WTC11 (cell line): ENCODE data around the gene F2R. TPM values are rescaled to one million over a fixed set of nuclear protein-coding genes. Genes with fewer than 3 reads are reported as not detected.

Experiments
- ATAC-seq: fragments of 200-7000 bp; cut with Tn5 transposase; 2 replicates; pipeline ENCODE4 v1.10.0; 2021; ENCODE audit warnings: mild to moderate bottlenecking, moderate library complexity
- CTCF ChIA-PET: fragments of 300-600 bp; sonication (Branson Sonifier 250); formaldehyde crosslinking; loops from one replicate; lab custom pipeline; 2021; ENCODE audit warnings: antibody characterized with exemption; lab: Charles Lee
- POLR2A ChIA-PET: fragments of 350-600 bp; sonication (Branson Sonifier 250); formaldehyde crosslinking; loops from one replicate; lab custom pipeline; 2021; ENCODE audit warnings: antibody characterized with exemption; lab: Charles Lee
- DNase-seq: peaks from one replicate; pipeline ENCODE4 v3.0.0; 2021; ENCODE audit warnings: low spot score
- H3K27ac Mint-ChIP-seq: 2 replicates; pipeline ENCODE4 v1.8.0; 2021; ENCODE audit warnings: mixed read lengths
- H3K27me3 Mint-ChIP-seq: 2 replicates; pipeline ENCODE4 v1.8.0; 2021; ENCODE audit warnings: low read depth, mild to moderate bottlenecking, moderate library complexity, mixed read lengths
- H3K36me3 Mint-ChIP-seq: 2 replicates; pipeline ENCODE4 v1.8.0; 2021; ENCODE audit warnings: mixed read lengths
- H3K4me1 Mint-ChIP-seq: 2 replicates; pipeline ENCODE4 v1.8.0; 2022; ENCODE audit warnings: mixed read lengths
- H3K4me3 Mint-ChIP-seq: 2 replicates; pipeline ENCODE4 v1.8.0; 2021; ENCODE audit warnings: mild to moderate bottlenecking, moderate library complexity, mixed read lengths
- H3K9me3 Mint-ChIP-seq: 2 replicates; pipeline ENCODE4 v1.8.0; 2021; ENCODE audit warnings: mixed read lengths
- ARID4B ChIP-seq: sonication (generic); formaldehyde crosslinking; IDR thresholded peaks from 2 replicates; pipeline ENCODE4 v1.8.0; 2023; ENCODE audit warnings: missing genetic modification reagents, mild to moderate bottlenecking, borderline replicate concordance
- ATF2 ChIP-seq: sonication (generic); formaldehyde crosslinking; IDR thresholded peaks from 2 replicates; pipeline ENCODE4 v1.8.1; 2022; ENCODE audit warnings: low read depth, missing genetic modification reagents, borderline replicate concordance
- CTCF ChIP-seq: fragments of 200-600 bp; IDR thresholded peaks from 2 replicates; pipeline ENCODE4 v1.8.0; 2022; ENCODE audit warnings: antibody characterized with exemption
- E2F4 ChIP-seq: sonication (generic); formaldehyde crosslinking; IDR thresholded peaks from 2 replicates; pipeline ENCODE4 v1.8.1; 2022; ENCODE audit warnings: low read depth, mild to moderate bottlenecking, moderate library complexity, missing genetic modification reagents, borderline replicate concordance
- ETV6 ChIP-seq: sonication (generic); formaldehyde crosslinking; IDR thresholded peaks from 2 replicates; pipeline ENCODE4 v1.8.1; 2022; ENCODE audit warnings: mild to moderate bottlenecking, missing genetic modification reagents
- JAZF1 ChIP-seq: fragments of 250-450 bp; sonication (Bioruptor Pico); IDR thresholded peaks from 2 replicates; pipeline ENCODE4 v1.9.0; 2021; ENCODE audit warnings: moderate library complexity, mild to moderate bottlenecking, inconsistent platforms
- MLX ChIP-seq: sonication (generic); formaldehyde crosslinking; IDR thresholded peaks from 2 replicates; pipeline ENCODE4 v1.8.1; 2023; ENCODE audit warnings: mild to moderate bottlenecking, missing genetic modification reagents, moderate library complexity
- MXD4 ChIP-seq: fragments of 250-450 bp; sonication (Bioruptor Pico); IDR thresholded peaks from 2 replicates; pipeline ENCODE4 v1.8.0; 2021; ENCODE audit warnings: mild to moderate bottlenecking, moderate library complexity, borderline replicate concordance
- MYBL2 ChIP-seq: sonication (generic); formaldehyde crosslinking; IDR thresholded peaks from 2 replicates; pipeline ENCODE4 v1.8.1; 2023; ENCODE audit warnings: mild to moderate bottlenecking, moderate library complexity, missing genetic modification reagents
- NFE2L1 ChIP-seq: sonication (generic); formaldehyde crosslinking; IDR thresholded peaks from 2 replicates; pipeline ENCODE4 v1.8.1; 2023; ENCODE audit warnings: missing genetic modification reagents
- NR2C2 ChIP-seq: sonication (generic); formaldehyde crosslinking; IDR thresholded peaks from 2 replicates; pipeline ENCODE4 v1.8.0; 2022; ENCODE audit warnings: mild to moderate bottlenecking, missing genetic modification reagents
- STAT6 ChIP-seq: sonication (generic); formaldehyde crosslinking; conservative IDR thresholded peaks from 2 replicates; pipeline ENCODE4 v1.8.1; 2023; ENCODE audit warnings: mild to moderate bottlenecking, low read depth, missing genetic modification reagents, moderate library complexity
- TCF7 ChIP-seq: sonication (generic); formaldehyde crosslinking; IDR thresholded peaks from 2 replicates; pipeline ENCODE4 v1.8.0; 2022; ENCODE audit warnings: mild to moderate bottlenecking, low read depth, missing genetic modification reagents, moderate library complexity
- TP53 ChIP-seq: sonication (generic); formaldehyde crosslinking; IDR thresholded peaks from 2 replicates; pipeline ENCODE4 v1.8.1; 2023; ENCODE audit warnings: mild to moderate bottlenecking, missing genetic modification reagents
- ZNF281 ChIP-seq: sonication (generic); formaldehyde crosslinking; IDR thresholded peaks from 2 replicates; pipeline ENCODE4 v1.8.0; 2023; ENCODE audit warnings: mild to moderate bottlenecking, missing genetic modification reagents
- ZNF512 ChIP-seq: sonication (generic); formaldehyde crosslinking; IDR thresholded peaks from 2 replicates; pipeline ENCODE4 v1.8.1; 2022; ENCODE audit warnings: missing genetic modification reagents, borderline replicate concordance
- ZNF671 ChIP-seq: fragments of 250-450 bp; sonication (Bioruptor Pico); IDR thresholded peaks from 2 replicates; pipeline ENCODE4 v1.8.0; 2021; ENCODE audit warnings: mild to moderate bottlenecking
- total RNA-seq: library from RNA; stranded (reverse); gene quantifications from 3 replicates; pipeline ENCODE4 v1.2.3, GENCODE V29; 2021

Gene F2R
- total RNA-seq, 1 experiment from 2014 or later, result 18.4 TPM

- Mint-ChIP-seq H3K9me3 (no peaks in the 10 kb centered on the region), H3K4me3 (no peak overlapping the region), H3K4me1 (peaks cover 6% of the 10 kb centered on the region), H3K27ac (no peak overlapping the region), H3K36me3 (no peaks in the 10 kb centered on the region), H3K27me3 (no peaks in the 10 kb centered on the region)
- POLR2A ChIA-PET, result no interaction called here
- ATAC-seq (no peak), DNase-seq (no peak)
- CTCF ChIA-PET, result interaction anchor here (4.3 kb wide), 1 partner anchor 27 kb away, joined by 20 read pairs; no protein-coding TSS in a partner anchor
- TF ChIP-seq E2F4, result no peak
- no peak for TF ChIP-seq CTCF
- TF ChIP-seq TP53 (CRISPR knock-in tag), result no peak
- no peak for TF ChIP-seq ATF2 (CRISPR knock-in tag)
- no peak for TF ChIP-seq JAZF1
- TF ChIP-seq STAT6 (CRISPR knock-in tag), result no peak
- TF ChIP-seq NFE2L1, result no peak
- TF ChIP-seq MXD4 (CRISPR knock-in tag), result no peak
- TF ChIP-seq MYBL2 (CRISPR knock-in tag), result no peak
- no peak for TF ChIP-seq ZNF512 (CRISPR knock-in tag)
- no peak for TF ChIP-seq ZNF281 (CRISPR knock-in tag)
- no peak for TF ChIP-seq TCF7
- TF ChIP-seq ARID4B, result no peak
- TF ChIP-seq ZNF671 (CRISPR knock-in tag), result no peak
- TF ChIP-seq MLX (CRISPR knock-in tag), result no peak
- no peak for TF ChIP-seq NR2C2
- no peak for TF ChIP-seq ETV6 (CRISPR knock-in tag)
These were observed 31.8 kb downstream of the F2R start for GRCh38 chr5:76747706-76748105.
